ENCODE results near the gene PHOSPHO2. TPM values are rescaled to one million over a fixed set of nuclear protein-coding genes. Genes with fewer than 3 reads are reported as not detected.
A peak's percentile ranks its signal among the peaks of the same experiment; 100 is the strongest.

Gene PHOSPHO2
- total and polyA plus RNA-seq, 9 of the 15 experiments (the other 6 are each of a cell fraction or from before 2014, with no cell fraction given) = 7.8 to 19.1 (median 11.7) TPM

DNA sequence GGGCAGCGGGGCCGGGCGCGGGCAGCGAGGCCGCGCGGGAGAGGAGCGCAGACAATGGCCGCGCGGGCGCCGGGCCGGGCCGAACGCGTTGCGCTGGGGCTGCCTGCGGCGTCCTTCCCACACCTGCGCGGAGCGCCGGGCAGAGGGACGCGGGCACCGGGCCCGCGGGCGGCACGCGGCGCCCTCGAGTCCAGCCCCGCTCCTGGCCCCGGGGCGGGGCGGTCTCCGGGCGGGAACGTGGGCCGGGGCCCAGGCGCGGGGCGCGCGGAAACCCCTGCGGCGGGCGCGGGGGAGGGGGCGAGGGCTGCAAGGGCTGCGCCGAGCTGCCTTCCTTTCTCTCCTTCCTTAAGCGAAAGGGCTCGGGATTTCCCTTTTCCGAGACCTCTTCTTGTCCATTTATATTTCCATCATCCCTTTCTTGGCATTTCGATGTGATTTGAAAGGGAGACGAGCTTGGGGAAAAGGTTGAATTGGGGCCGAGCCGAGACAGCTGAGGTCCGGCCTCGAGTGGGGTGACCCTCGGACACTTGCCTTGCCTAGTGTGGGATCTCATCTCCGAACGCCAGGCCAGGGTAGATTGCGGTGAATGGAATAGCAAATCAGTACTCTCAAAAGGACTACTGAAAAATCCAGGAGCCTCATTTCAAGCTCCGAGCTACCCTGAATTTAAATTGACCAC lies 40.0 kb downstream of the PHOSPHO2 start:
- H3K36me3 ChIP-seq (ENCODE audit: control insufficient read depth, insufficient read depth, low read length) = peaks cover 19% of the 10 kb centered on the region; the same call in 2 of the 3 replicates
- peaks cover 44% of the 10 kb centered on the region for H3K79me2 ChIP-seq (ENCODE audit: control insufficient read depth, insufficient read depth, low read length)
- peak overlapping the region; percentile 69 for H3K27ac ChIP-seq (ENCODE audit: extremely low read depth, low read depth, low read length)
- CTCF ChIA-PET (ENCODE audit: low intra/inter-chr PET ratio) = no interaction called here
- WGBS (ENCODE audit: insufficient coverage, low coverage, missing lambda C conversion rate) = 1% methylated on average over 47 of the region's 69 CpGs
- ATAC-seq (peak; percentile 39), FAIRE-seq (no peak), DNase-seq (ENCODE audit: extremely low read depth in 1 of 4, low spot score in 3 of 4) (peak; percentile 58 to 74 (median 70))
- H2AFZ ChIP-seq (ENCODE audit: low read depth, low read length) = peak overlapping the region; percentile 92
- H4K20me1 ChIP-seq (replicated peaks; ENCODE audit: control insufficient read depth, insufficient read depth, low read length) = no peaks in the 10 kb centered on the region
- peaks cover 22 to 27% of the 10 kb centered on the region in 2 experiments for H3K4me1 ChIP-seq (replicated peaks in 1 of 2; ENCODE audit: control insufficient read depth in 2 of 2, insufficient read depth in 2 of 2, low read length in 2 of 2)
- POLR2A ChIA-PET = interaction anchor here (0.6 to 8.3 kb wide), 13 partner anchors 9 to 820 kb away, joined by 3 to 51 read pairs (median 3); partner anchors contain the start of gene PPIG
- peak overlapping the region; percentile 76 to 96 for H3K9ac ChIP-seq (ENCODE audit: insufficient read depth in 1 of 2, low read depth in 2 of 2, low read length in 2 of 2)
- BruUV-seq (replicated peaks) = no TSS peak
- H3K9me1 ChIP-seq (ENCODE audit: control insufficient read depth, insufficient read depth, low read length) = no peaks in the 10 kb centered on the region
- in situ Hi-C loops (cut with MboI) (no loop called here), intact Hi-C loops (cut with micrococcal nuclease) (loop anchor here (5.0 kb wide), 1 partner anchor 92 kb away; no protein-coding TSS in a partner anchor)
- peak overlapping the region; percentile 84 for H3K4me2 ChIP-seq (ENCODE audit: insufficient read depth, low read length)
- no peaks in the 10 kb centered on the region for H3K9me3 ChIP-seq (replicated peaks; ENCODE audit: control insufficient read depth, insufficient read depth, low read depth, low read length)
- no peaks in the 10 kb centered on the region for H3K27me3 ChIP-seq (ENCODE audit: control insufficient read depth in 2 of 2, insufficient read depth in 2 of 2, low read length in 2 of 2)
- peak overlapping the region; percentile 64 for H3K4me3 ChIP-seq
- TF ChIP-seq, protein P1, sequence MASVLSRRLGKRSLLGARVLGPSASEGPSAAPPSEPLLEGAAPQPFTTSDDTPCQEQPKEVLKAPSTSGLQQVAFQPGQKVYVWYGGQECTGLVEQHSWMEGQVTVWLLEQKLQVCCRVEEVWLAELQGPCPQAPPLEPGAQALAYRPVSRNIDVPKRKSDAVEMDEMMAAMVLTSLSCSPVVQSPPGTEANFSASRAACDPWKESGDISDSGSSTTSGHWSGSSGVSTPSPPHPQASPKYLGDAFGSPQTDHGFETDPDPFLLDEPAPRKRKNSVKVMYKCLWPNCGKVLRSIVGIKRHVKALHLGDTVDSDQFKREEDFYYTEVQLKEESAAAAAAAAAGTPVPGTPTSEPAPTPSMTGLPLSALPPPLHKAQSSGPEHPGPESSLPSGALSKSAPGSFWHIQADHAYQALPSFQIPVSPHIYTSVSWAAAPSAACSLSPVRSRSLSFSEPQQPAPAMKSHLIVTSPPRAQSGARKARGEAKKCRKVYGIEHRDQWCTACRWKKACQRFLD (CRISPR knock-in tag; IDR thresholded peaks at IDR 0.05) = 0 out of 2 replicates have a peak, but pooled peaks have one; percentile 2
- TF ChIP-seq TCFL5 (CRISPR knock-in tag; conservative IDR thresholded peaks at IDR 0.05) (no peak), EGR1 (conservative IDR thresholded peaks at IDR 0.05) (0 out of 2 replicates have a peak, but pooled peaks have one; percentile 21), ZNF347 (CRISPR knock-in tag; IDR thresholded peaks at IDR 0.05; ENCODE audit: low read depth) (no peak), SMARCC2 (IDR thresholded peaks at IDR 0.05; ENCODE audit: low read depth) (peak; percentile 29; the same call in 1 of the 2 replicates), ZSCAN29 (IDR thresholded peaks at IDR 0.05) (no peak), SFPQ (IDR thresholded peaks at IDR 0.05; ENCODE audit: low read depth, low read length) (no peak), GATAD2B (IDR thresholded peaks at IDR 0.05; ENCODE audit: borderline replicate concordance) (0 out of 2 replicates have a peak, but pooled peaks have one; percentile 19), ZFX (CRISPR knock-in tag; IDR thresholded peaks at IDR 0.05) (peak; percentile 27), SNIP1 (IDR thresholded peaks at IDR 0.05; ENCODE audit: low read depth) (no peak), ZNF444 (CRISPR knock-in tag; IDR thresholded peaks at IDR 0.05) (0 out of 2 replicates have a peak, but pooled peaks have one; percentile 17), ZNF212 (CRISPR knock-in tag; IDR thresholded peaks at IDR 0.05) (no peak)
- TF ChIP-seq, protein P2, sequence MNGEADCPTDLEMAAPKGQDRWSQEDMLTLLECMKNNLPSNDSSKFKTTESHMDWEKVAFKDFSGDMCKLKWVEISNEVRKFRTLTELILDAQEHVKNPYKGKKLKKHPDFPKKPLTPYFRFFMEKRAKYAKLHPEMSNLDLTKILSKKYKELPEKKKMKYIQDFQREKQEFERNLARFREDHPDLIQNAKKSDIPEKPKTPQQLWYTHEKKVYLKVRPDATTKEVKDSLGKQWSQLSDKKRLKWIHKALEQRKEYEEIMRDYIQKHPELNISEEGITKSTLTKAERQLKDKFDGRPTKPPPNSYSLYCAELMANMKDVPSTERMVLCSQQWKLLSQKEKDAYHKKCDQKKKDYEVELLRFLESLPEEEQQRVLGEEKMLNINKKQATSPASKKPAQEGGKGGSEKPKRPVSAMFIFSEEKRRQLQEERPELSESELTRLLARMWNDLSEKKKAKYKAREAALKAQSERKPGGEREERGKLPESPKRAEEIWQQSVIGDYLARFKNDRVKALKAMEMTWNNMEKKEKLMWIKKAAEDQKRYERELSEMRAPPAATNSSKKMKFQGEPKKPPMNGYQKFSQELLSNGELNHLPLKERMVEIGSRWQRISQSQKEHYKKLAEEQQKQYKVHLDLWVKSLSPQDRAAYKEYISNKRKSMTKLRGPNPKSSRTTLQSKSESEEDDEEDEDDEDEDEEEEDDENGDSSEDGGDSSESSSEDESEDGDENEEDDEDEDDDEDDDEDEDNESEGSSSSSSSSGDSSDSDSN (IDR thresholded peaks at IDR 0.05; ENCODE audit: borderline replicate concordance in 1 of 2, low read depth in 2 of 2, low read length in 2 of 2) = peak in 1 of 2 experiments; percentile 20; a peak in 2 of 4 replicates
- TF ChIP-seq, protein P3, sequence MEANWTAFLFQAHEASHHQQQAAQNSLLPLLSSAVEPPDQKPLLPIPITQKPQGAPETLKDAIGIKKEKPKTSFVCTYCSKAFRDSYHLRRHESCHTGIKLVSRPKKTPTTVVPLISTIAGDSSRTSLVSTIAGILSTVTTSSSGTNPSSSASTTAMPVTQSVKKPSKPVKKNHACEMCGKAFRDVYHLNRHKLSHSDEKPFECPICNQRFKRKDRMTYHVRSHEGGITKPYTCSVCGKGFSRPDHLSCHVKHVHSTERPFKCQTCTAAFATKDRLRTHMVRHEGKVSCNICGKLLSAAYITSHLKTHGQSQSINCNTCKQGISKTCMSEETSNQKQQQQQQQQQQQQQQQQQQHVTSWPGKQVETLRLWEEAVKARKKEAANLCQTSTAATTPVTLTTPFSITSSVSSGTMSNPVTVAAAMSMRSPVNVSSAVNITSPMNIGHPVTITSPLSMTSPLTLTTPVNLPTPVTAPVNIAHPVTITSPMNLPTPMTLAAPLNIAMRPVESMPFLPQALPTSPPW (CRISPR knock-in tag; IDR thresholded peaks at IDR 0.05) = peak; percentile 40; the same call in 1 of the 2 replicates
